ENCODE data around the gene ADCYAP1R1.

DNA sequence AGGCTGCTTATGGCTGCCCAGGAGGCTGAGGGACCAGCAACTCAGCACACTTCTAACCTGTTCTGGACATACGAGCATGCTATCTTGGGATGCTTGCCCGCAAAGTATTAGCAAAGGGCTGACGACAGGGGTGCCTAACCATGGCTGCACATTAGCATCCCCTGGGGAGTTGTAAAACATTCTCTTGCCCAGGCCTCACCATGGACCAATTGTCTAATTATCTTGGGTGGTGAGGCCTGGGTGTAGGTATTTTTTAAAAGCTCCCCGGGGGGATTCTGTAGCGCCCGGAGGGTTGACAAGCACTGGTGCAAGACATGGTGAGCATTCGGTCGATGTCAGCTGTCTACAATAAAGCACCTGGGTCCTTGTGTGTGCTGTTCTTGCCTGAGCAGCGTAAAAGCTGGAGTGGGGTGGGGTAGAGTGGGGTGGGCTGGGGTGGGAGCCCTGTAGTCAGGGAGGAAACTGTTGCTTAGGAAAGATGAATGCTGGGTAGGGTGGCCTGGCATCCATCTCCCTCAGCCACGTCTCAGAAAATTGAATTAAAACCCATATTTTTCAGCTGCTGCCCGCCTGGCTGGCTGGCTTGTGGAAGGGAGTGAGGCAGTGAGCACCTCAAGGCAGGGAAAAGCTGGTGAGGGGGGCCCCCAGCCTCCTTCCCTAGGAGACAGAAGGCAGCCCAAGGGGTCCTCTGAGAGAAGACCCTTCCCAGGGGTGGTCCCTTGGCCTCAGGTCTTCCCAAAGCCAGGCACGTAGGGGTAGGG is 2.9 kb upstream of the ADCYAP1R1 start:
- TF ChIP-seq, protein P1, sequence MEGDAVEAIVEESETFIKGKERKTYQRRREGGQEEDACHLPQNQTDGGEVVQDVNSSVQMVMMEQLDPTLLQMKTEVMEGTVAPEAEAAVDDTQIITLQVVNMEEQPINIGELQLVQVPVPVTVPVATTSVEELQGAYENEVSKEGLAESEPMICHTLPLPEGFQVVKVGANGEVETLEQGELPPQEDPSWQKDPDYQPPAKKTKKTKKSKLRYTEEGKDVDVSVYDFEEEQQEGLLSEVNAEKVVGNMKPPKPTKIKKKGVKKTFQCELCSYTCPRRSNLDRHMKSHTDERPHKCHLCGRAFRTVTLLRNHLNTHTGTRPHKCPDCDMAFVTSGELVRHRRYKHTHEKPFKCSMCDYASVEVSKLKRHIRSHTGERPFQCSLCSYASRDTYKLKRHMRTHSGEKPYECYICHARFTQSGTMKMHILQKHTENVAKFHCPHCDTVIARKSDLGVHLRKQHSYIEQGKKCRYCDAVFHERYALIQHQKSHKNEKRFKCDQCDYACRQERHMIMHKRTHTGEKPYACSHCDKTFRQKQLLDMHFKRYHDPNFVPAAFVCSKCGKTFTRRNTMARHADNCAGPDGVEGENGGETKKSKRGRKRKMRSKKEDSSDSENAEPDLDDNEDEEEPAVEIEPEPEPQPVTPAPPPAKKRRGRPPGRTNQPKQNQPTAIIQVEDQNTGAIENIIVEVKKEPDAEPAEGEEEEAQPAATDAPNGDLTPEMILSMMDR (IDR thresholded peaks at IDR 0.05), result no peak
- no peak for TF ChIP-seq EZH2 (IDR thresholded peaks at IDR 0.05; ENCODE audit: borderline replicate concordance, insufficient read depth, low read depth, low read length, poor library complexity, severe bottlenecking)
